WI38 (cell line): ENCODE measurements around the gene ZNF333.

Source experiments
- H3K4me3 ChIP-seq: 2 replicates; pipeline ENCODE4 v1.5.1; 2011; ENCODE audit warnings: low read depth, mild to moderate bottlenecking, control low read depth, low read length
- CTCF ChIP-seq: IDR thresholded peaks from 2 replicates; pipeline ENCODE4 v1.5.1; 2012; ENCODE audit warnings: low read depth, mild to moderate bottlenecking, control low read depth, low read length

Gene ZNF333

GRCh38 chr19:14719162-14719561, 29.3 kb downstream of the ZNF333 start:
- no peak for TF ChIP-seq CTCF
- H3K4me3 ChIP-seq: no peak overlapping the region

GRCh38 chr19:14722127-14722526, 32.3 kb downstream of the ZNF333 start:
- no peak for TF ChIP-seq CTCF
- H3K4me3 ChIP-seq: no peak overlapping the region

GRCh38 chr19:14728595-14728994, 38.7 kb downstream of the ZNF333 start:
- TF ChIP-seq CTCF: no peak
- no peak overlapping the region for H3K4me3 ChIP-seq

- TF ChIP-seq CTCF: no peak
- H3K4me3 ChIP-seq: no peak overlapping the region
These were observed 41.4 kb downstream of the ZNF333 start for GRCh38 chr19:14731200-14731599.

- no peak overlapping the region for H3K4me3 ChIP-seq
- TF ChIP-seq CTCF: no peak
These were observed 42.7 kb downstream of the ZNF333 start for GRCh38 chr19:14732510-14732909.

- no peak overlapping the region for H3K4me3 ChIP-seq
- no peak for TF ChIP-seq CTCF
These were observed 43.7 kb downstream of the ZNF333 start for GRCh38 chr19:14733574-14733973.

- no peak overlapping the region for H3K4me3 ChIP-seq
These were observed 46.1 kb downstream of the ZNF333 start for GRCh38 chr19:14735915-14736314.

More at GRCh38 chr19:14735915-14736314, 46.1 kb downstream of the ZNF333 start:
- TF ChIP-seq CTCF: no peak
